Adipocyte (in vitro differentiated cells): ENCODE data around the gene PGAP6.
"Not testable (repeated sequence)": the region's sequence is repeated elsewhere in the genome, so short reads cannot be mapped to it uniquely, and the experiment has no call there.

Experiments used
- DNase-seq: peaks from one replicate; pipeline ENCODE4 v3.0.0-alpha.2; 2015; ENCODE audit warnings: low read depth
- H3K27me3 ChIP-seq: replicated peaks from 2 replicates; pipeline ENCODE4 v1.7.0; 2013; ENCODE audit warnings: mild to moderate bottlenecking, low read length, moderate library complexity; ENCODE audit not compliant: control insufficient read depth, insufficient read depth
- H3K36me3 ChIP-seq: 2 replicates; pipeline ENCODE4 v1.7.0; 2013; ENCODE audit warnings: low read length, mild to moderate bottlenecking, moderate library complexity; ENCODE audit not compliant: control insufficient read depth, insufficient read depth, severe bottlenecking
- H3K4me1 ChIP-seq: 2 replicates; pipeline ENCODE4 v1.7.0; 2013; ENCODE audit warnings: mild to moderate bottlenecking, low read length, moderate library complexity; ENCODE audit not compliant: control insufficient read depth, insufficient read depth
- H3K4me3 ChIP-seq: 2 replicates; pipeline ENCODE4 v1.7.0; 2013; ENCODE audit warnings: mild to moderate bottlenecking, low read length, moderate library complexity
- H3K9ac ChIP-seq: 2 replicates; pipeline ENCODE4 v1.7.0; 2013; ENCODE audit warnings: mild to moderate bottlenecking, low read length, moderate library complexity
- H3K9me3 ChIP-seq: 2 replicates; pipeline ENCODE4 v1.7.0; 2013; ENCODE audit warnings: mild to moderate bottlenecking, low read length, moderate library complexity; ENCODE audit not compliant: control insufficient read depth

The PGAP6 gene

GRCh38 chr16:337975-338575, 43.7 kb downstream of the PGAP6 start:
- H3K27me3 ChIP-seq: no peaks in the 10 kb centered on the region
- no peaks in the 10 kb centered on the region for H3K36me3 ChIP-seq
- no peak overlapping the region for H3K4me3 ChIP-seq
- no peak for DNase-seq
- H3K9ac ChIP-seq: no peak overlapping the region
- no peaks in the 10 kb centered on the region for H3K4me1 ChIP-seq
- no peaks in the 10 kb centered on the region for H3K9me3 ChIP-seq

- Histone ChIP-seq H3K4me1 (no peaks in the 10 kb centered on the region), H3K9ac (no peak overlapping the region), H3K36me3 (no peaks in the 10 kb centered on the region), H3K4me3 (no peak overlapping the region), H3K27me3 (no peaks in the 10 kb centered on the region), H3K9me3 (no peaks in the 10 kb centered on the region)
- no peak for DNase-seq
Observed at GRCh38 chr16:337437-337836, 44.3 kb downstream of the PGAP6 start.

GRCh38 chr16:336269-336668, 45.5 kb downstream of the PGAP6 start:
- Histone ChIP-seq H3K27me3 (no peaks in the 10 kb centered on the region), H3K4me3 (no peak overlapping the region), H3K9me3 (no peaks in the 10 kb centered on the region), H3K4me1 (peaks cover 7% of the 10 kb centered on the region), H3K9ac (no peak overlapping the region), H3K36me3 (no peaks in the 10 kb centered on the region)
- DNase-seq: no peak

GRCh38 chr16:334861-335632, 46.7 kb downstream of the PGAP6 start:
- not testable (repeated sequence) for DNase-seq, H3K4me3 ChIP-seq, H3K9ac ChIP-seq, H3K9me3 ChIP-seq, H3K36me3 ChIP-seq, H3K27me3 ChIP-seq
- peaks cover 19% of the 10 kb centered on the region for H3K4me1 ChIP-seq

- not testable (repeated sequence) for H3K9ac ChIP-seq, DNase-seq, H3K4me3 ChIP-seq, H3K36me3 ChIP-seq, H3K27me3 ChIP-seq, H3K9me3 ChIP-seq
- H3K4me1 ChIP-seq: peaks cover 21% of the 10 kb centered on the region
Observed at GRCh38 chr16:334164-334832, 47.5 kb downstream of the PGAP6 start.

- no peaks in the 10 kb centered on the region for H3K27me3 ChIP-seq
- peak; percentile 38 for DNase-seq
- H3K9me3 ChIP-seq: no peaks in the 10 kb centered on the region
- H3K4me3 ChIP-seq: no peak overlapping the region
- H3K4me1 ChIP-seq: peaks cover 21% of the 10 kb centered on the region
- H3K9ac ChIP-seq: no peak overlapping the region
- H3K36me3 ChIP-seq: no peaks in the 10 kb centered on the region
Observed at GRCh38 chr16:333406-334094, 48.2 kb downstream of the PGAP6 start.

GRCh38 chr16:331181-331814, 50.5 kb downstream of the PGAP6 start:
- not testable (repeated sequence) for H3K4me3 ChIP-seq, H3K36me3 ChIP-seq, DNase-seq, H3K9me3 ChIP-seq, H3K27me3 ChIP-seq
- Histone ChIP-seq H3K9ac (peak overlapping the region; percentile 53), H3K4me1 (peaks cover 27% of the 10 kb centered on the region)

GRCh38 chr16:330741-331140, 51.0 kb downstream of the PGAP6 start:
- peak overlapping the region; percentile 53 for H3K9ac ChIP-seq
- peaks cover 27% of the 10 kb centered on the region for H3K4me1 ChIP-seq
- no peaks in the 10 kb centered on the region for H3K36me3 ChIP-seq
- no peaks in the 10 kb centered on the region for H3K9me3 ChIP-seq
- H3K27me3 ChIP-seq: no peaks in the 10 kb centered on the region
- no peak for DNase-seq
- no peak overlapping the region for H3K4me3 ChIP-seq

GRCh38 chr16:325375-326145, 56.2 kb downstream of the PGAP6 start:
- Histone ChIP-seq H3K27me3 (no peaks in the 10 kb centered on the region), H3K4me3 (no peak overlapping the region), H3K9me3 (no peaks in the 10 kb centered on the region), H3K36me3 (no peaks in the 10 kb centered on the region), H3K9ac (no peak overlapping the region), H3K4me1 (peaks cover 13% of the 10 kb centered on the region)
- no peak for DNase-seq

GRCh38 chr16:324451-325334, 57.1 kb downstream of the PGAP6 start:
- no peaks in the 10 kb centered on the region for H3K9me3 ChIP-seq
- DNase-seq: no peak
- no peak overlapping the region for H3K4me3 ChIP-seq
- H3K9ac ChIP-seq: no peak overlapping the region
- H3K27me3 ChIP-seq: no peaks in the 10 kb centered on the region
- no peaks in the 10 kb centered on the region for H3K36me3 ChIP-seq
- peaks cover 6% of the 10 kb centered on the region for H3K4me1 ChIP-seq
